ENCODE measurements around the gene SMG6. TPM values are rescaled to one million over a fixed set of nuclear protein-coding genes. Genes with fewer than 3 reads are reported as not detected.

Gene SMG6
- total RNA-seq, 1 donor from 2014 or later: 58.7 TPM

DNA sequence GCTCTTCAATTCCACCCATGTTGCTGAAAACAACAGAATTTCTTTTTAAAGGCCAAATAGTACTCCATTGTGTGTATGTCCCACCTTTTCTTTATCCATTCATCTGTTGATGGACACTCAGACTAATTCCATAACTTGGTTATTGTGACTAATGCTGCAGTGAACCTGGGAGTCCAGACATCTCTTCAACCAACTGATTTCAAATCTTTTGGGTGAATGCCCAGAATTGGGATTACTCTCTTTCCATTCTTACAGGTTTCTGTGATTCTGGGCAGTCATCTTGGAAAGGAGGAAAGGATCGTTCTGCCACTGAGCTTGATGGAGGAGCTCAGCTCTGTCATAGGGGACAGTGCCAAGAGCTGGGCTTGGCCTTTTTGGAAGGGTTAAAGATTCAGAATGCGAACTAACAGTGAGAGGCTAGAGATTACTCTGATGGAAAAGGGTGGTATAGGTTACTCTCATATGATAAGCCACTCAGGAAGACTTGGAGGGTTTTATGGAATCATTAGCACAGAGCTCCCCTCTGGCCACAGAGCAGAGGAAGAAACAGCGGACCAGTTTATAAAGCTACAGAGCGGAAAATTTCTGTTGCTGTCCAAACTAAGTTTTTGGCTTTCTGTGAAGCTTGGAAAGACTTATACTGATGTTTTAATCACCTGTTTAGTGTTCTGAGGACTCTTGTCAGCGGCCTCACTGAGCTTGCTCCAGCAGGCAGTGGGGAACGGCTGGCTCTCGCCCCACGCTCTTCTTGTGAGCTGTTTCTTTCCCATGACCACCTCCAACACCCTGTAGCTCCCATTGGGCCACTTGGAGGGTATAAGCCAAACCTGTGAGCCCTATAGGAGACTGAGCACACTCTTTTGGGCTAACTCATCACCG, 200.4 kb downstream of the SMG6 start:
- intact Hi-C loops (cut with DNase I): no loop called here
- peak; percentile 21 for ATAC-seq
- no peak for DNase-seq (ENCODE audit: low spot score)

GRCh38 chr17:2101448-2102257, 201.9 kb downstream of the SMG6 start:
- ATAC-seq (no peak), DNase-seq (ENCODE audit: low spot score) (no peak)
- intact Hi-C loops (cut with DNase I): no loop called here

- ATAC-seq: no peak
- no peak for DNase-seq (ENCODE audit: low spot score)
- intact Hi-C loops (cut with DNase I): no loop called here
Observed at GRCh38 chr17:2095536-2095910, 208.1 kb downstream of the SMG6 start.

DNA sequence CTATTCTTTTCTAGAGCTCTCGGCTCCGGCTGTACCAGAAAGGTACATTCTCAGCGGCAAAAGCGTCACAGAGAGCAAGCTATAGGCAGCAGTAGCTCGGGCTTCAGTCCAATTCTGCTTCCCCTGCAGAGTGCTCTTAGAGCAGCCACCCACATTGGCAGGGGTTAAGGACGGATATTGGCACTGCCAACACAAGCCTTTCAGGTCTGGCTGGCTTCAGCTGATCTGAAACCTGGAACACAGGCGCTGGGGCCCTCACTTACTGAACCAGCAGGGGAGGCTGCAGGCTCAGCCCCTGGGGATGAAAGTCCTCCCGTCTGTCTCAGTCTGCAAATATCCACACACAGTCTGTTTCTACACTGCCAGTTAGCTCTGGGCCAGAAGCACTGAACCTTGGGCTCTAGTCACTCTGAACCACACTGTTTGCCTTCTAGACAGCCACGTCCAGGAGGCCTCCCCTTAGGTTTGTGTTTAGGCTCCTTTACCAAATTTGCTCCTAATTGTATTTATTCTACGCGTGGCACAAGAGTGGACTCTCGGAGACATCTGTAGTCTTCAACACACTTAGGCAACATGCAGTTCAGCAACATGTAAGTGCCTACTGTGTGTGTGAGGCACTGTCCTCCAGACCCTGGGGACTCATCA, 208.6 kb downstream of the SMG6 start:
- DNase-seq (ENCODE audit: low spot score): no peak
- intact Hi-C loops (cut with DNase I): no loop called here
- ATAC-seq: peak; percentile 38

DNA sequence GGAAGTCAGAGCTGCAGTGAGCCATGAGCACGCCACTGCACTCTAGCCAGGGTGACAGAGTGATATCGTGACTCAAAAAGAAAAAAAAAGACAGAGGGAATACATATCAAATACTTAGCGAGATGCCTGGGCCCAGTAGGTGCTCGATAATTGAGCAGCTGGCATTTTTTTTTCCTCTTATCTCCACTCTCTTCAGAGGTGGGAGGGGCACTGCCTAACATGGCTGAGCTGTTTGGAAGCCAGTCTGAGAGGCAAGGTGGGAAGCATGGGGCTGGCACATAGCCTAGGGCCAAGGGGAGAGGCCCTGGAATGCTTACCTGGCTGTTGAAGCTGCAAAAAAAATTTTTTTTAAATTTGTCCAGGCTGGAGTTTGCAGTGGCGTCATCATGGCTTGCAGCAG, 210.2 kb downstream of the SMG6 start:
- ATAC-seq: no peak
- no peak for DNase-seq (ENCODE audit: low spot score)
- intact Hi-C loops (cut with DNase I): no loop called here

GRCh38 chr17:2092253-2092652, 211.3 kb downstream of the SMG6 start:
- ATAC-seq: no peak
- no peak for DNase-seq (ENCODE audit: low spot score)
- intact Hi-C loops (cut with DNase I): no loop called here

DNA sequence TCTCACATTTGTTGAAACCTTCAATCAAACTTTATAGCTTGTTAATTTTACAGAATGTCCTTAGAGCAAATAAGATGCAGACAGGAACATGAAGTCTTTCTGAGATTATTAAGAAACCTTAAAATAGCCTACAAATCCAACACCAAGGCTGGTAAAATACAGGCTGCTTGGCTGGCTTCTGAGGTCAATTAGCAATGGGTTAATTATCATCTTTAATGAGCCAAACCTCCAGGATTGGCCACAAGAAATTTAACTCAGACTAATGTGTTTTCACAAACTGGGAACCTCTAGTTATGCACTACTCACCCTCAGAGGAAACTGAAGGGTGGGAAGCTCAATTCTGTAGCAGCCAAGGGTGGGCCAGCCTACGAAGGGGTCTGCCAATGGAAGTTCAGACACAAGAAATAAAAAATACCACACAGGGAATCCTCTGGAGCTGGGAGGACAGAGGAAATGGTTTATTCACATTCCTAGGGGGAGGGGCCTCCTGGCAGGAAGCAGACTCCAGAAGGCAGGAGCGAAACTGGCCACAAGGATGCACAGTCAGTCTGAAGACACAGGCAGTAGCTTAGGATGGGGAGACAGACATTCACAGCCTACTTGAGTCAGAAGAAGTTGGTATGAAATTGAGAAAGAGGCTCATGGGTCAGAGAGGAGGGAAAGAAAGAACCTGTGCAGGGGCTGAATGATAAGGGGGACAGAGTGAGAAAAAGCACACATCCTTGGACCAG, 212.6 kb downstream of the SMG6 start:
- intact Hi-C loops (cut with DNase I): no loop called here
- peak; percentile 82 for ATAC-seq
- DNase-seq (ENCODE audit: low spot score): peak; percentile 80

- no peak for ATAC-seq
- intact Hi-C loops (cut with DNase I): no loop called here
- DNase-seq (ENCODE audit: low spot score): no peak
Observed at GRCh38 chr17:2090210-2090641, 213.4 kb downstream of the SMG6 start.

GRCh38 chr17:2089021-2089422, 214.6 kb downstream of the SMG6 start:
- ATAC-seq (peak; percentile 1), DNase-seq (ENCODE audit: low spot score) (no peak)
- intact Hi-C loops (cut with DNase I): no loop called here

DNA sequence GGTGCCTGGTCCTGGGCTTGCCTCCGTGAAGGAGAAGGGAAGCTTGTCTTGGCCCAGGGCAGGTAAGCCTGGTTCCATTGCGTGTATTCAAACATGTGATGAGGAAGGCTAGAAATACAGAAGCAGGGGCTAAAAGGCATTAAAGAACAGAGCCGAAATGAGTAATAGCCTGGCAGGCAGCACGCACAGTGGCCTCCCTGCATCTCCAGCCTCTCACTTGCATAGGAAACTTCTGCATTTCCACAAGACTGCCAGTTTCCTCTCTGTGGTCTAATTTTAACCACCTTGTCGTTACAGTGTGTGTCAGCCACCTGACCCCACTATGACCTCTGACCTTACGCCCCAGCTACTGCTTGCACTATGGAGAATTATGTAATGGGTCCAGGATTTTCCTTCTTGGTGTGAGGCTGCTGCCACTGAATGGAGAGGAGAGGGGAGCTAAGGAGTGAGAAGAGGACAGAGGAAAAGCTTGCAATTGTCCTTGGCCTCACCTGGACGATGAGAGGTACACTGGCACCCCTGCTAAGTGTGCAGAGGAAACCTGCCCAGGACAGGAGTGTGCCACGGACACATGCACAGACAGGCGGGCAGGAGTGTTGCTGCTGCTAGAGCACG, 215.9 kb downstream of the SMG6 start:
- DNase-seq (ENCODE audit: low spot score): no peak
- ATAC-seq: no peak
- intact Hi-C loops (cut with DNase I): no loop called here

DNA sequence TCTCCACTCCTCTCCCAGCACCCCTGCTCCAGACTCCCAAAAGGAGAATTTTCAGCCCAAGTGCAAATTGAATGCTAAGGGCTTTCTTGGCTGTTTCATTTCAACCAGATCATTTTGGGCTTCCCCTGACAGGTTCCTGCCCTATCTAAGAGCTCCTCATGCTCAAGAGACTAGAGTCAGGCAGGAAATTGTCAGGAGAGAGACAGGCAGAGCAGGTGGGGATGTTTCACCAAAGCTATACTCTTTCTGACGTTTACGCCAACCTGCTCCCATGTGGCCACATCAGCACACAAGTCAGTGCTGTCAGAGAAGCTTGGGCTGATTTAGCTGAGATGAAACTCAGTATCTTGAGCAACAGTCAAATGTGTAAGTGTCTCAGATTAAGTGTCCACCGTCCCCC, 217.3 kb downstream of the SMG6 start:
- DNase-seq (ENCODE audit: low spot score): no peak
- no peak for ATAC-seq
- intact Hi-C loops (cut with DNase I): no loop called here

DNA sequence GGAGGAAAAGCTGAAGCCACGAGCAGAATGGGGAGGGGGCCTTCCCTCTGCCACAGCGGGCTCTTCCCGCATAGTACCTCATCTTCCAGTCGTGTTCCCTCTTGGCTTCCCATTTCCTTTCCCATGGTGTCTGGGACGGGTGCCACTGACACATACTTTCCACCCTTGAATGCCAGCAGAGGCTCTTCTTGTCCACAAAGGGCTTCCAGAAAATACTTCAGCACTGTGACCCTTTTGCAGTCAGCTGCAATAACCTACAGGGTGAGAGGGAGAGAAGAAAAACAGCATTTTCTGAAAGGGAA, 218.0 kb downstream of the SMG6 start:
- DNase-seq (ENCODE audit: low spot score) (no peak), ATAC-seq (peak; percentile 35)
- intact Hi-C loops (cut with DNase I): no loop called here

DNA sequence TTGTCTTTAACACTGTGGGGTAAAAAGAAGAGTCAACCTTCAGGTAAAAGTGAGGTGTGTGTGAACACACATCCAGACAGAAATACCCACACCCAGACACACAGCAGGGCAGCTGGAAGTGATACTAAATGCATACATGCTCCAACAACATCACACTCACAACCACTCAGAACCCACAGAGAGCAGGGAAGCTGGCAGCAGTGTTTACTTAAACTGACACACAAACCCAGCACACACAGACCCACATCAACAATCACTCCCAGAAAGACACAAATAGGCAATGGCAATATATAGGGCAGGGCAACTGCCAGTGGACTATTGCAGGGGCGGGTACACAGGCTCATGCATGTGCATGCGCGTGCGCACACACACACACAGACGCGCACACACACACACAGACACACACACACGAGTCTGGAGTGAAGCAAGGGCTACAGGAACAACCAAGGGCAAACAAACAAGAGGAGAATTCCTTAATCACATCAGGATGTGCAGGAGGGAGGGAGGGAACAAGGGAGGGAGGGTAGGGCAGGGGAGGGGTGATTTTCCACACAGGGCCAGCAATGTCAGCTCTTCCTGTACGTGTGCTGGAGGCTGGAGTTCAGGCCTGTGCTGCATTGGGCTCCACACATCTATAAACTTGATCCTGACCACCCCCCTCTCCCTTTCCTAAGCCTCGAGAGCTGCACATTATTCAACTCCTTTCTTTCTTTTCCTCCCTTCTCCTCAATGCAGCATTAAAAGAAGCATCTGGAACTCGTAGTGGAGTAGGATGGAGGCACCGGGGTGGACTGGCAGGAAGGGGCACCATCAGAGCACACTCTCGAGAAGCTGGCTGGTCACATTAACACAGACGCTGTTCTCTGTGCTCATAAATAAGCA, 218.6 kb downstream of the SMG6 start:
- ATAC-seq: peak; percentile 83
- peak; percentile 86 for DNase-seq (ENCODE audit: low spot score)
- intact Hi-C loops (cut with DNase I): no loop called here

DNA sequence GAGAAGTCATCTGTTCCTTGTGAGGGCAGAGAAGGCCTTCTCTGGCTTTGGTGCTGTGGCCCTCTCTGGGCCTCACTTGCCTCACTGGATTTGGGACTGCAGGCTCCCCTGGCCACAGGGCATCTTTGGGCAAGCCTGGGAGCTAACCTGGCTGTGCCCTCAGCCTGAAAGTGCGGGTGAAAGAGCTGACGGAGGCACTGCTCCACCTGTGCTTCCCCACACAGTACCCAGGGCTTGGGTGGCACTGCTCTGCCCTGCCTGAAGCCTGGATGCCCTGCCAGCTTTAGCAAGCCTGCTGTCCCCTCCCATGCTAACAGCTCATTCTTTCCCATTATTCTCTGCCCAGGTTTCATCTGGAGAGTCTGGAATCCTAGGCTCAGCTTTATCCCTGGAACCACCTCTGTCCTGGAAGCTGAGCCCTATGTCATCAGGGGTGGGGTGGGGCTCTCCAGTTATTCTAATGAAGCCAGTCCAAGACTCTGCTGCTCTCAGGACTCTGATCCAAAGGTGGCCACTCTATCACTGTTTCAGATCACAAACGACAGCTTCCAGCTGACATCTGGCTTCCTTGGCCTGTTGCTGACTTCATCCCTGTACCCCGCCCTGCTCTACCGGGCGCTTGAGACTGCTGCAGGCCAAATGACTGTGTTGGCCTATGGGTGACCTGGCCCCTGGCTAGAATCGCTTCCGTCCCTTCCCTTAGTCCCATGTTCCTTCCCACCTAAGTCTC, 219.4 kb downstream of the SMG6 start:
- intact Hi-C loops (cut with DNase I): no loop called here
- peak; percentile 79 for DNase-seq (ENCODE audit: low spot score)
- ATAC-seq: peak; percentile 79

DNA sequence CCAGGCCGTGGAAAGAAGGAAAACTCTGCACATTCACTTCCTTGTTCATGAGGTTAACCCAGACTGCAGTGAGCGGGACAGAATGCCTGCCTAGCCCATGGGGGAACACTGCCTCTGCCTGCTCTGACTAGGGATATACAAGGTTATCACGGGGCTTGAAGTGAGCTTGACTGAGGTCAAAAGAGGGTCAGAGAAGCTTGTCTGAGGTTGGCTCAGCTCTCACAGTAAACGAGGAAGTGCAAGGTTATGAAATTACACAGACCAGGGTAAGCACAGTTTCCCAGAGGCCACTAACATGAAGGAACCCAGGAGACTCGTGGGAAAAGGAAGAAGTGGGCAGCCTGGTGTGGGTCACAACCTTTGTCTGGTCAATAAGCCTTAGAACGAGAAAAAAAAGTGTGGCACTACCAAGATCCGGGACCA, 220.0 kb downstream of the SMG6 start:
- no peak for DNase-seq (ENCODE audit: low spot score)
- intact Hi-C loops (cut with DNase I): no loop called here
- ATAC-seq: peak; percentile 15

GRCh38 chr17:2082003-2082781, 221.4 kb downstream of the SMG6 start:
- no peak for DNase-seq (ENCODE audit: low spot score)
- intact Hi-C loops (cut with DNase I): no loop called here
- no peak for ATAC-seq

DNA sequence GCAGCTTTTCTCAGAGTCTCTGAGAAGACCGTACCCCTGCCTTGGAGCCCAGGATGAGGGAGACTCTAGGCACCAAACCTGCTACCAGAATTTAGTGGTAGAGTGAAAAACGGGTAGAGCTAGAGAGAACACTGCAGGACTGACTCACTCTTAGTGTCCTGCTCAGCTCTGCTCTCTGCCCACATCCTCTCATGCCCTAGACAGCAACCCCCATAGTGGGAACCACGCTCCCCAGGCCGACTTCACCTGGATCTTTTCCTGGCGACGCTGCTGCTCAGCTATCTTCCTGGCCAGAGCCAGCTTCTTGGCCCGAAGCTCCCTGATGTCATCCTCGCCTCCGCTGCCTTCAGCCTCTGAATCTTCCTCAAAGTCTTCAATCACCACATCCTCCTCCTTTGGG, 222.0 kb downstream of the SMG6 start:
- intact Hi-C loops (cut with DNase I): no loop called here
- no peak for DNase-seq (ENCODE audit: low spot score)

More for the DNA sequence above, 222.0 kb downstream of the SMG6 start:
- no peak for ATAC-seq
